IMR-90 (cell line): ENCODE results near the gene TNFRSF21. TPM values are rescaled to one million over a fixed set of nuclear protein-coding genes. Genes with fewer than 3 reads are reported as not detected.

Experiments
- ATAC-seq: fragments of 200-7000 bp; cut with Tn5 transposase; 2 replicates; pipeline ENCODE4 v1.9.1; 2020; ENCODE audit warnings: low read depth, mild to moderate bottlenecking, moderate library complexity
- BruUV-seq: library from RNA; stranded (reverse); fragments of 400-500 nt; replicated peaks from 2 replicates; lab custom pipeline; 2021; lab: Mats Ljungman, UMichigan
- CTCF ChIA-PET: fragments of 300-600 bp; formaldehyde crosslinking; extraction: SDS; loops from one replicate; lab custom pipeline; 2021; ENCODE audit warnings: antibody characterized with exemption; lab: Yijun Ruan, JAX
- POLR2A ChIA-PET: fragments of 300-600 bp; sonication (Branson Sonifier 250); formaldehyde crosslinking; loops from one replicate; lab custom pipeline; 2022; ENCODE audit warnings: antibody characterized with exemption; ENCODE audit not compliant: unreplicated experiment; lab: Charles Lee
- DNase-seq: peaks from one replicate; pipeline ENCODE4 v3.0.0; 2013
- H2AFZ ChIP-seq: replicated peaks from 2 replicates; pipeline ENCODE3; 2013; ENCODE audit warnings: low read length, mild to moderate bottlenecking; ENCODE audit not compliant: poor library complexity
- H2AK5ac ChIP-seq: 2 replicates; pipeline ENCODE4 v1.6.1; 2013; ENCODE audit warnings: low read depth, low read length, inconsistent platforms
- H2AK9ac ChIP-seq: replicated peaks from 2 replicates; pipeline ENCODE3; 2013; ENCODE audit warnings: mild to moderate bottlenecking, low read depth, low read length, moderate library complexity; ENCODE audit not compliant: poor library complexity
- H2BK120ac ChIP-seq: 2 replicates; pipeline ENCODE4 v1.6.1; 2013; ENCODE audit warnings: low read depth, low read length, inconsistent platforms
- H2BK15ac ChIP-seq: 3 replicates; pipeline ENCODE4 v1.6.1; 2013; ENCODE audit warnings: low read depth, low read length, inconsistent platforms
- H2BK20ac ChIP-seq: 2 replicates; pipeline ENCODE4 v1.6.1; 2013; ENCODE audit warnings: low read depth, mild to moderate bottlenecking, inconsistent platforms, low read length, moderate library complexity
- H2BK5ac ChIP-seq: 2 replicates; pipeline ENCODE4 v1.6.1; 2013; ENCODE audit warnings: mild to moderate bottlenecking, low read depth, low read length, inconsistent platforms; ENCODE audit not compliant: poor library complexity, severe bottlenecking
- H3K14ac ChIP-seq: replicated peaks from 2 replicates; pipeline ENCODE4 v1.6.1; 2013; ENCODE audit warnings: low read depth, low read length, inconsistent platforms
- H3K18ac ChIP-seq: 2 replicates; pipeline ENCODE4 v1.6.1; 2013; ENCODE audit warnings: low read depth, low read length, control low read depth
- H3K23ac ChIP-seq: 2 replicates; pipeline ENCODE4 v1.6.1; 2013; ENCODE audit warnings: low read depth, low read length, inconsistent platforms
- H3K27ac ChIP-seq: 2 replicates; pipeline ENCODE4 v1.5.1; 2013; ENCODE audit warnings: mild to moderate bottlenecking, control low read depth, low read length; ENCODE audit not compliant: insufficient read depth
- H3K27me3 ChIP-seq: 2 replicates; pipeline ENCODE4 v1.6.1; 2013; ENCODE audit warnings: low read length; ENCODE audit not compliant: control insufficient read depth, insufficient read depth
- H3K36me3 ChIP-seq: 2 replicates; pipeline ENCODE4 v1.6.1; 2013; ENCODE audit warnings: low read length, mixed read lengths; ENCODE audit not compliant: control insufficient read depth, insufficient read depth
- H3K4ac ChIP-seq: 2 replicates; pipeline ENCODE4 v1.6.1; 2013; ENCODE audit warnings: low read depth, low read length, inconsistent platforms
- H3K4me1 ChIP-seq: 2 replicates; pipeline ENCODE4 v1.6.1; 2013; ENCODE audit warnings: low read length, mixed read lengths; ENCODE audit not compliant: control insufficient read depth, insufficient read depth
- H3K4me2 ChIP-seq: 2 replicates; pipeline ENCODE4 v1.6.1; 2013; ENCODE audit warnings: low read depth, mild to moderate bottlenecking, control low read depth, low read length, moderate library complexity
- H3K4me3 ChIP-seq: 2 replicates; pipeline ENCODE4 v1.5.1; 2013; ENCODE audit warnings: low read depth, mild to moderate bottlenecking, control low read depth, low read length, moderate library complexity; ENCODE audit not compliant: insufficient read depth
- H3K56ac ChIP-seq: 2 replicates; pipeline ENCODE4 v1.6.1; 2013; ENCODE audit warnings: low read length, inconsistent platforms; ENCODE audit not compliant: insufficient read depth; ENCODE audit errors: extremely low read depth
- H3K79me1 ChIP-seq, 2 experiments: 2 replicates each; pipeline ENCODE4 v1.6.1; 2013; ENCODE audit warnings: low read length in 2 of 2, inconsistent platforms in 1 of 2, low read depth in 1 of 2
- H3K9ac ChIP-seq: 2 replicates; pipeline ENCODE4 v1.6.1; 2013; ENCODE audit warnings: low read depth, low read length, control low read depth
- H3K9me1 ChIP-seq: 2 replicates; pipeline ENCODE4 v1.6.1; 2013; ENCODE audit warnings: low read length, inconsistent platforms; ENCODE audit not compliant: insufficient read depth
- H3K9me3 ChIP-seq: 2 replicates; pipeline ENCODE4 v1.6.1; 2013; ENCODE audit warnings: low read length; ENCODE audit not compliant: control insufficient read depth, insufficient read depth
- H4K20me1 ChIP-seq: 2 replicates; pipeline ENCODE4 v1.6.1; 2013; ENCODE audit warnings: low read length, inconsistent platforms; ENCODE audit not compliant: insufficient read depth
- H4K5ac ChIP-seq: 2 replicates; pipeline ENCODE4 v1.6.1; 2013; ENCODE audit warnings: mild to moderate bottlenecking, low read depth, low read length, control low read depth
- H4K8ac ChIP-seq, 2 experiments: 2 replicates each; pipeline ENCODE4 v1.6.1; 2013; ENCODE audit warnings: low read depth in 2 of 2, low read length in 2 of 2, control low read depth in 1 of 2, inconsistent platforms in 1 of 2
- H4K91ac ChIP-seq: 2 replicates; pipeline ENCODE4 v1.6.1; 2013; ENCODE audit warnings: low read depth, low read length, inconsistent platforms; ENCODE audit not compliant: insufficient read depth
- FOS ChIP-seq: fragments of 150-350 bp; IDR thresholded peaks from 2 replicates; pipeline ENCODE4 v1.6.1; 2016; ENCODE audit warnings: low read depth, low read length
- MAFK ChIP-seq: IDR thresholded peaks from 2 replicates; pipeline ENCODE4 v1.6.1; 2012; ENCODE audit warnings: low read depth, low read length, improper control_type of control experiment
- MAZ ChIP-seq: IDR thresholded peaks from 2 replicates; pipeline ENCODE4 v1.6.1; 2012; ENCODE audit warnings: low read depth, mild to moderate bottlenecking, low read length, improper control_type of control experiment, moderate library complexity, borderline replicate concordance
- MXI1 ChIP-seq: IDR thresholded peaks from 2 replicates; pipeline ENCODE4 v1.6.1; 2012; ENCODE audit warnings: low read depth, mild to moderate bottlenecking, low read length, moderate library complexity, borderline replicate concordance
- POLR2A ChIP-seq: IDR thresholded peaks from 2 replicates; pipeline ENCODE4 v1.6.1; 2012; ENCODE audit warnings: mild to moderate bottlenecking, low read depth, low read length
- RCOR1 ChIP-seq: IDR thresholded peaks from 2 replicates; pipeline ENCODE4 v1.6.1; 2012; ENCODE audit warnings: mild to moderate bottlenecking, low read length, improper control_type of control experiment; ENCODE audit not compliant: insufficient replicate concordance
- WGBS, 2 experiments: methylation state at CpG; one replicate each; pipeline versions ENCODE4 v1.1.5 to v1.1.7; 2013; ENCODE audit warnings: missing lambda C conversion rate in 2 of 2; ENCODE audit not compliant: insufficient read length in 1 of 2; ENCODE audit errors: extremely low coverage in 2 of 2; 5-methylcytosine and 5-hydroxymethylcytosine counted together
- dilution Hi-C: fragments of 300-500 bp; cut with HindIII; formaldehyde crosslinking; loops from one replicate; pipeline ENCODE4 v1.14.3; 2018; ENCODE audit warnings: low sequenced_read_pairs; ENCODE audit not compliant: unreplicated experiment
- in situ Hi-C: fragments of 300-500 bp; cut with MboI; formaldehyde crosslinking; loops from 3 replicates; pipeline ENCODE4 v1.14.3; 2019; ENCODE audit warnings: low sequenced_read_pairs, inconsistent platforms, mixed read lengths
- intact Hi-C: fragments of 100-400 bp; cut with micrococcal nuclease; formaldehyde crosslinking; loops from 2 replicates; pipeline ENCODE4 v1.10.0; 2022
- polyA plus RNA-seq, 3 experiments: library from polyadenylated mRNA; depleted of rRNA; stranded (reverse); fragments of >200 nt; gene quantifications; 2 replicates each; pipeline ENCODE4 v1.2.3, GENCODE V29; 2012; ENCODE audit warnings: low replicate concordance in 1 of 3
- total RNA-seq: library from RNA; depleted of rRNA; stranded (reverse); fragments of >200 nt; gene quantifications from 2 replicates; pipeline ENCODE4 v1.2.3, GENCODE V29; 2012
- TF ChIP-seq, protein P1 (sequence below): conservative IDR thresholded peaks from 2 replicates; pipeline ENCODE4 v1.5.1; 2012; ENCODE audit warnings: mild to moderate bottlenecking, low read depth, low read length, improper control_type of control experiment
- TF ChIP-seq, protein P2 (sequence below): fragments of 150-350 bp; IDR thresholded peaks from 2 replicates; pipeline ENCODE4 v1.6.1; 2017; ENCODE audit warnings: mild to moderate bottlenecking, antibody characterized with exemption, low read length, low read depth

The TNFRSF21 gene
- total and polyA plus RNA-seq, 2 of the 4 experiments (the other 2 are of a cell fraction) = 2.9 to 6.9 TPM

DNA sequence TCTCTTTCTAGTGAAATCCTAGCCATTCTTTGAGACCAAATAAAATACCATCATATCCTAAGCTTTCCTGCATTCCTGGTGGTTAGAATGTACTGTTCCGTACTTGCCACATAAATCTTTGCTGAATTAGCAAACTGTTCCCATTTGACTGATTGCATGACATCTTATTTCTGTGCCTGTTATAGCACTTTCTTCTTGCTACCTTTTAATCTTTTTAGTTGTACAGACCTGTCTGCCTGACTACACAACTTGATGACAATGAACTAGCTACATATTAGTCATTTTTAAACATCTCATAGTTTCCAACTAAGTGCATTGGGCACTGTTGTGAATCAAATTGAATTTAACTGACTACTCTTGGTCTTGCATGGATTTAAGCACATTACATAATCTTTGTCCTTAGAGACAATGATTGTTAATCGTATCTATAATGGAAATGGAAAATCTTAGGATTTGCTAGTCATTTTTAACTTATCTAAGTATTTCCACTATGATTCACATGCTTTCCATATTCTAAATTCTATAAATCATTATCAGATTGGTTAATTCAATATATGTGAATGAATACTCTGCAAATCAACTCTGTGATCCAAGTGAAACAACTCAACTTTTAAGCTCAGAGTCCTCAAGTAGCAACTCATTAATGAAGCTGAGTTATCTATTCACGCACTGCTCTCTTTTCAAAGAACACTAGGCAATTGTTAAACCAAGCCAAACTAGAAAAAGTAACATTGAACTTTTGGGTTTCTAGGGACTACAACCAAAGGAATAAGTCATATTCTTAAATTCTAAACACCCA, 109.0 kb downstream of the TNFRSF21 start:
- Histone ChIP-seq H3K27me3 (no peaks in the 10 kb centered on the region), H4K91ac (no peak overlapping the region), H3K23ac (no peak overlapping the region), H2BK120ac (no peak overlapping the region), H3K18ac (no peak overlapping the region), H3K4me3 (no peak overlapping the region), H3K79me1 (no peaks in the 10 kb centered on the region), H3K27ac (no peak overlapping the region), H3K14ac (no peak overlapping the region), H4K8ac (no peak overlapping the region), H3K36me3 (no peaks in the 10 kb centered on the region), H3K9ac (no peak overlapping the region), H3K9me1 (no peaks in the 10 kb centered on the region), H4K5ac (no peak overlapping the region), H4K20me1 (no peaks in the 10 kb centered on the region), H2AK9ac (no peak overlapping the region), H3K4ac (no peak overlapping the region), H2BK20ac (no peak overlapping the region), H2BK15ac (no peak overlapping the region), H2AFZ (no peak overlapping the region), H3K4me2 (no peak overlapping the region), H3K9me3 (no peaks in the 10 kb centered on the region), H3K4me1 (peaks cover 2% of the 10 kb centered on the region), H2BK5ac (no peak overlapping the region), H2AK5ac (no peak overlapping the region), H3K56ac (no peak overlapping the region)
- ChIA-PET POLR2A (no interaction called here), CTCF (interaction anchor here (0.5 kb wide), 1 partner anchor 10 kb away, joined by 5 read pairs; no protein-coding TSS in a partner anchor)
- BruUV-seq = no TSS peak
- 74% methylated on average over 2 of the region's 3 CpGs; no CpG with 5 or more reads in 1 of the 2 experiments for WGBS, 2 experiments
- intact Hi-C loops = no loop called here
- no peak for ATAC-seq
- TF ChIP-seq, protein P1, sequence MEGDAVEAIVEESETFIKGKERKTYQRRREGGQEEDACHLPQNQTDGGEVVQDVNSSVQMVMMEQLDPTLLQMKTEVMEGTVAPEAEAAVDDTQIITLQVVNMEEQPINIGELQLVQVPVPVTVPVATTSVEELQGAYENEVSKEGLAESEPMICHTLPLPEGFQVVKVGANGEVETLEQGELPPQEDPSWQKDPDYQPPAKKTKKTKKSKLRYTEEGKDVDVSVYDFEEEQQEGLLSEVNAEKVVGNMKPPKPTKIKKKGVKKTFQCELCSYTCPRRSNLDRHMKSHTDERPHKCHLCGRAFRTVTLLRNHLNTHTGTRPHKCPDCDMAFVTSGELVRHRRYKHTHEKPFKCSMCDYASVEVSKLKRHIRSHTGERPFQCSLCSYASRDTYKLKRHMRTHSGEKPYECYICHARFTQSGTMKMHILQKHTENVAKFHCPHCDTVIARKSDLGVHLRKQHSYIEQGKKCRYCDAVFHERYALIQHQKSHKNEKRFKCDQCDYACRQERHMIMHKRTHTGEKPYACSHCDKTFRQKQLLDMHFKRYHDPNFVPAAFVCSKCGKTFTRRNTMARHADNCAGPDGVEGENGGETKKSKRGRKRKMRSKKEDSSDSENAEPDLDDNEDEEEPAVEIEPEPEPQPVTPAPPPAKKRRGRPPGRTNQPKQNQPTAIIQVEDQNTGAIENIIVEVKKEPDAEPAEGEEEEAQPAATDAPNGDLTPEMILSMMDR = no peak
- TF ChIP-seq FOS = no peak
- TF ChIP-seq RCOR1 = no peak
- TF ChIP-seq MXI1 = no peak
- no peak for TF ChIP-seq MAFK
- TF ChIP-seq, protein P2, sequence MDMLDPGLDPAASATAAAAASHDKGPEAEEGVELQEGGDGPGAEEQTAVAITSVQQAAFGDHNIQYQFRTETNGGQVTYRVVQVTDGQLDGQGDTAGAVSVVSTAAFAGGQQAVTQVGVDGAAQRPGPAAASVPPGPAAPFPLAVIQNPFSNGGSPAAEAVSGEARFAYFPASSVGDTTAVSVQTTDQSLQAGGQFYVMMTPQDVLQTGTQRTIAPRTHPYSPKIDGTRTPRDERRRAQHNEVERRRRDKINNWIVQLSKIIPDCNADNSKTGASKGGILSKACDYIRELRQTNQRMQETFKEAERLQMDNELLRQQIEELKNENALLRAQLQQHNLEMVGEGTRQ = no peak
- TF ChIP-seq POLR2A = no peak
- TF ChIP-seq MAZ = no peak
- no peak for DNase-seq
- in situ Hi-C loops = no loop called here
- dilution Hi-C loops = no loop called here
